GM19240 (cell line): ENCODE results near the gene MEOX1.

Experiments
- DNase-seq: peaks from one replicate; pipeline ENCODE4 v3.0.0; 2011; ENCODE audit warnings: low spot score; ENCODE audit not compliant: insufficient read length

MEOX1 gene

DNA sequence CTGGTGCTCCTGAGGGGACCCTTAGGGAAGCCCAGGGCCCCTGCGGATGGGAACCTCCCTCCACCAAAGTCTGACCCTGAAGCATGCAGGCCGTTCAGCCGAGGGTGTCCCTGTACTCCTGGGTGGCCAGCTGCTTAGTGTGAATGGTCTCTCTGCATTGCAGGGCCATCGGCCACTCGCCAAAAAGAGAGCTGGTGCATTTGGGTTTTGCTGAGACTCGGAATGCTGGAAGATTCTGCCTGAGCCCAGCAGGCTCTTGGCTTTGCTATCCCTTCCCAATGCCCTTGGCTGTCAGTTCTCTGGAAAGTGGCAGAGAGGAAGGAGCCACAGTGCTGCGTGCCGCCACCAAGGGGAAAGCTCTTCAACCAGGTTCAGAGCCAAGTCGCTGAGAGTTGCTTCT lies 2.8 kb downstream of the MEOX1 start:
- DNase-seq: no peak

GRCh38 chr17:43655693-43656255 lies 5.9 kb downstream of the MEOX1 start:
- DNase-seq: no peak

GRCh38 chr17:43652124-43652480 lies 9.6 kb downstream of the MEOX1 start:
- DNase-seq: no peak

- DNase-seq: no peak
Measured at GRCh38 chr17:43650471-43650870, 11.3 kb downstream of the MEOX1 start.

GRCh38 chr17:43648916-43649315 lies 12.8 kb downstream of the MEOX1 start:
- no peak for DNase-seq

DNA sequence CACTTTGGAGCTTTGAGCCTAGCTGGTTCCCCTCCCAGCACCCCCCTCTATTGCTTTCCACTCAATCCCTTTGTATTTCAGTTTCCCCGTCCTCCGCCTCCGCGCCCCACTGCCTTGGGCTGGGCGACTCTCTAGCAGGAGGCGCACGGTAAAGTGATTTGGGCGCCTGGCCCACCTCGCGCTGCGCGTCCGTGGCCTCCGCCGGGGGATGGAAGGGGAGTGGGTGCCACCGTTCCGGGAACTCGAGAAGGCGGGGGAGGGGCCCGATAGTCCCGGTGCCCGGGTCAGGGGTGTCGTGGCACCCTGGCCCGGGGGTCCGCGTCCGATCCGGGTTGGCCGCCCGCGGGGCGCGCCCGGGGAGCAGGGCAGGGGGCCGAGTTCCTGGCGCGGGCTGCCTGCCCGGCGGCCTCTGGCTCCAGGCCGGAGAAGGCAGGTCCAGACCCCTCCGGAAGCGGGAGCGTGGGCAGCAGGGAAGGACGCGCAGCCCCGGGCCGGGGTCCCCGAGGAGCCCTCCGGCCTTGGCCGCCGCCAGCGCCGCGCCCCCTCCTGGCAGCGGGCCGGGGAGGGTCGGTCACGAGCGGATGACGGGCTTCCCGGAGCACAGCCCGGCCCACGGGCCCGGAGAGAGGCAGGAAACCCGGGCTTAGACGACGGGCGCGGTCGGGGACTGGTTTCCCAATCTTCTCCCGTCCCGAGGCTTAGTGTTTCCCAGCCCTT lies 15.8 kb downstream of the MEOX1 start:
- DNase-seq: no peak

DNA sequence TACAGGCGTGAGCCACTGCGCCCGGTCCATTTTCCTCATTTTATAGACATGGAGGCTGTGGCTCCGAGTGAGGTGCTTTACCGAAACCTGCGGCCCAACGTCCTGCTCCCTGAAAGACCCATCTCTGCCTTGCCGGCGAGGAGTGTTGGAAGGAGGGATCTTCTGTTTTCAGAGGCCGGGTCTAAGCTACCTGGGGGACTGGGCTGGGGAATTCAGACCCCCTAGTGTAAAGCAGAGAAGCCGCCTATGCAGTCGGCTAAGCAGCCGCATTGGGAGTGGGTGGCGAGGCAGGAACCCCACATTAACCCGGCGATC lies 16.3 kb downstream of the MEOX1 start:
- no peak for DNase-seq

DNA sequence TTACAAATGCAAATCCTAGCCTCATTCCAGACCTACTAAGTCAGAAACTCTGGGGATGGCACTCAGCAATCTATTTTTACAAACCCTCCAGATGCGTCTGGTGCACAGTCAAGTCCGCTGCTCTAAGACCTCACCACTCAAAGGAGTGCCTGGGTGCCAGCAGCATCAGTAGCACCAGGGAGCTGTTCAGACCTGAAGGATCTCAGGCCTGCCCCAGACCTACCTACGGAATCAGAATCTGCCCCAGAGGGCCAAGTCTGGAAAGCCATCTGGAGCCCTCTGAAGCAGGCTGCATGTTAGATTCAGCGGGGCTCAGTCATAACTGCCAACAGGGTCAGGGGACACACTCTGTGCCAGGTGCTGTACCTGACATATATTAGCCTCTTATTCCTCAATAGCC lies 17.6 kb downstream of the MEOX1 start:
- no peak for DNase-seq

DNA sequence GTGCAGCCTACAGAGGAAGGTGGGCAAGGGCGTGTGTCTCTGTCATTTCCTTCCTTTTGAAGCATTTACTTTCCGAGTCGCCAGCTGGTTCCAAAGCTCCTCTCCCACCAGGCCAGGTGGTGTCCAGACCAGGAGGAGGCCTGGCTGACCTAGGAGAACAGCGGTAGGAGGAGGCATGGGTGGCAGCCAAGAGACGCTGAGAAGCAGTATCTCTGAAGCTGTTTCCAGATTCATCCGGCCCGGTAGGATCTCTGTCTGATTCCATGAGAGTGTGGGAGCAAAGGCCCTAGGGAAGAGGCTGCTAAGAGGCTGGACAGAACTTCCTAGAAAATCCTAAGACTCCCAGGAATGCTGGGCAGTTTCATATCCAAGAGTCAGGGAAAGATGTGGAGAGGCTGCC lies 20.3 kb downstream of the MEOX1 start:
- DNase-seq: no peak

GRCh38 chr17:43640491-43641252 lies 21.1 kb downstream of the MEOX1 start:
- no peak for DNase-seq

GRCh38 chr17:43637563-43638323 lies 24.0 kb downstream of the MEOX1 start:
- no peak for DNase-seq

DNA sequence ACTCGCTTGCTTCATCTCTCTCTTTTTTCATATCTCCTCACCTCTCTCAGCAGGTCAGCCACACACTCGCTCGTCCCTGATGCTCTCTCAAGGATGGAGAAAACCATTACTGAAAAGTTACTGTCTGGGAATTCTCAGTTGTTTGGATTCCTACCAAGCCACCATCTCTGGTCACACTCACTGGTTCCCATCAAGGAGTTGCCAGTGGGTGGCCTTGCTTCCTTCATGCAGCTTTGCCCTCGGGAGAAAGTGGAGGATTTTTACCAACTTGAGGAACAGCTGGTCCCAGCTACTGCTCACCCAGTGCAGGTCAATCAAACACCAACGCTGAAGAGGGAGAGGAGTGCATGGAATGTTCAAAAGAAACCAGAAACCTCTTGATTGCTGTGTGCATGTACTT lies 25.3 kb downstream of the MEOX1 start:
- no peak for DNase-seq

DNA sequence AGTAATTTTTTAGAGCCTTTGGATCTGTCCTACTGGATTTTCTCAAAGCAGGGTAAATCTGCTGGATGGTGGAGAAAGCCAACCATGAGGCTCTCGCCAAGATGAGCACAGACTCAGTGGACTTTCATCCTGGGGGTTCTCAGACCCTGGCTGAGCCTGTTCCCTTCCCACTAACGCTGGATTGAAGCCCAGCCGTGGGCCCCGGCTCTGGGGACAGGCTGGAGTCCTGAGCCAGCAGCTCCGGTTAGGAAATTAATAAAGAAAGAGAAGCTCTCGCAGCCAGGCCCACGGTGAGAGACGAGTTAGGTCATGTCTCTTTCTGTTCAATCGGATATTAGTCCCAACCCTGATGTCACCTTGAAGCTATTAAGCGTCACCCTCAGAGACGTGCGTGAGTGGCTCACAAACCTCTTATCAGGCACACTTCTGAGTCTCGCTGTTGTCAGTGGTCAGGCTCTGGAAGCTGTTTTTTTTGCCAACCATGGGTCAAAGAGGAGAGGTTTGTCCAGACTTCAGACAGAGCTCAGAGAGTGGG lies 27.1 kb downstream of the MEOX1 start:
- DNase-seq: no peak

- DNase-seq: no peak
Measured at GRCh38 chr17:43632221-43632620, 29.5 kb downstream of the MEOX1 start.

- no peak for DNase-seq
Measured at GRCh38 chr17:43631429-43631828, 30.3 kb downstream of the MEOX1 start.

DNA sequence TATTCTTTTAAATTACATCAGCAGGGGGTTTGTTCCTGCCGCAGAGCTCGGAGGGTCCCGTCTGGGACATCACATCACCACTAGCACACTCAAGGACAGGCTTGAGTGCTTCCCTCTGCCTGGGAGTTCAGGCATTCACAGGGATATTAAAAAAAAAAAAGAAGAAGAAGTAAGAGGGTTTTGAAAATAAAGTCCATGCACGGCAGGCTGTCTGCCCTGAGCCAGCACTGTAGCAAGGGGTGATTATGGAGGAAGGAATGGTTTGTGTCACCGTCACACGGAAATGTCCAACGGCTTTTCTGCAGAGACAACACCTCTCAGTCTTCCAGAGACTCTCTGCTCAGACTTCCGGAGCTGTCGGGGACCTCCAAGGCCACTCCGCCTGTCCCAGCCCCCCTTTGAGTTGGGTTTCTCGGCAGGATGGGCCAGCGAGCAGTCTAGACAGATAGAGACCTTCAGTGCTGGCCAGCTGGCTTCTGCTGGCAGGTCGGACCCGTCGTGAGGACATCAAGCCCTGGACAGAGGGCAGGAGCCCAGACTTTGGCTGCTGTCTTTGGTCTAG lies 33.6 kb downstream of the MEOX1 start:
- DNase-seq: no peak

- DNase-seq: no peak
Measured at GRCh38 chr17:43627653-43628052, 34.1 kb downstream of the MEOX1 start.

GRCh38 chr17:43626023-43626422 lies 35.7 kb downstream of the MEOX1 start:
- DNase-seq: no peak

GRCh38 chr17:43625606-43626005 lies 36.1 kb downstream of the MEOX1 start:
- DNase-seq: no peak

- DNase-seq: no peak
Measured at GRCh38 chr17:43620581-43620980, 41.1 kb downstream of the MEOX1 start.

DNA sequence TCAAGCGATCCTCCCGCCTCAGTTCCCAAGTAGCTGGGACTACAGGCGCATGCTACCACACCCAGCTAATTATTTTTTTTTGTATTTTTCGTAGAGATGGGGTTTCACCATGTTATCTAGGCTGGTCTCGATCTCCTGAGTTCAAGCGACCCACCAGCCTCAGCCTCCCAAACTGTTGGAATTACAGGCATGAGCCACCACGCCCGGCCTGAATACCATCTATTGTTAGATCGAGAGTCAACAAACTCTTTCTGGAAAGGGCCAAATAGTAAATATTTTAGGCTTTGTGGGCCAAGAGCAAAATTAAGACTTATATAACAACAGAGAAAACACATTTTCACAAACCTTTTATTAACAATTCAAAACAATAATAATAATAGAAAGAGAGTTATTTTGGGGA lies 41.6 kb downstream of the MEOX1 start:
- no peak for DNase-seq

DNA sequence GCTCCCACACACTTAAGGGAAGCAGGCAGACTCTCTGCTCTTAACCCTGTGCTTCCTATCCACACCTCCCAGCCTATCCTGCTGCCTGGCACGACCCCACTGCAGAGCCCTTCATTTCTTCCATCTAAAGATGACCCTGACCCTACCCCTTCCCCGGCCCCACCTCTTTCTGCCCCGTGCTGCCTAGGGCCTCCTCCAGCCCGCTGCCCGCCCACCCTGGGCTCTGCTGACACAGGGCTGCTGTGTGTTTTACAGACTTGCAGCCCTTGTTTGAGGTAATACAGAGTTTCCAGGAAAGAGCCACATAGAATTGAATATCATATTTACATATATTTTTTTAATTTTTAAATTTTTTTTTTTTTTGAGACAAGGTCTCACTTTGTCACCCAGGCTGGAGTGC lies 42.0 kb downstream of the MEOX1 start:
- DNase-seq: no peak
